PC-9 (cell line): ENCODE data around the gene REEP6.

ENCODE experiments used
- EZH2 ChIP-seq: fragments of 200-600 bp; sonication (generic); IDR thresholded peaks from 2 replicates; pipeline ENCODE4 v1.8.0; 2017; ENCODE audit warnings: antibody characterized with exemption, low read depth
- TF ChIP-seq, protein P1 (sequence below): fragments of 200-600 bp; sonication (generic); conservative IDR thresholded peaks from 2 replicates; pipeline ENCODE4 v1.6.1; 2017; ENCODE audit warnings: mixed run types, antibody characterized with exemption, mild to moderate bottlenecking, moderate library complexity

GRCh38 chr19:1538978-1539377 lies 48.0 kb downstream of the REEP6 start:
- TF ChIP-seq, protein P1, sequence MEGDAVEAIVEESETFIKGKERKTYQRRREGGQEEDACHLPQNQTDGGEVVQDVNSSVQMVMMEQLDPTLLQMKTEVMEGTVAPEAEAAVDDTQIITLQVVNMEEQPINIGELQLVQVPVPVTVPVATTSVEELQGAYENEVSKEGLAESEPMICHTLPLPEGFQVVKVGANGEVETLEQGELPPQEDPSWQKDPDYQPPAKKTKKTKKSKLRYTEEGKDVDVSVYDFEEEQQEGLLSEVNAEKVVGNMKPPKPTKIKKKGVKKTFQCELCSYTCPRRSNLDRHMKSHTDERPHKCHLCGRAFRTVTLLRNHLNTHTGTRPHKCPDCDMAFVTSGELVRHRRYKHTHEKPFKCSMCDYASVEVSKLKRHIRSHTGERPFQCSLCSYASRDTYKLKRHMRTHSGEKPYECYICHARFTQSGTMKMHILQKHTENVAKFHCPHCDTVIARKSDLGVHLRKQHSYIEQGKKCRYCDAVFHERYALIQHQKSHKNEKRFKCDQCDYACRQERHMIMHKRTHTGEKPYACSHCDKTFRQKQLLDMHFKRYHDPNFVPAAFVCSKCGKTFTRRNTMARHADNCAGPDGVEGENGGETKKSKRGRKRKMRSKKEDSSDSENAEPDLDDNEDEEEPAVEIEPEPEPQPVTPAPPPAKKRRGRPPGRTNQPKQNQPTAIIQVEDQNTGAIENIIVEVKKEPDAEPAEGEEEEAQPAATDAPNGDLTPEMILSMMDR, result no peak
- TF ChIP-seq EZH2, result no peak
